Sigmoid colon (tissue), 7 donors: ENCODE data around the gene MRPL58. TPM values are rescaled to one million over a fixed set of nuclear protein-coding genes. Genes with fewer than 3 reads are reported as not detected.
A peak's percentile ranks its signal among the peaks of the same experiment; 100 is the strongest.
"Not testable (repeated sequence)": the region's sequence is repeated elsewhere in the genome, so short reads cannot be mapped to it uniquely, and the experiment has no call there.

ENCODE experiments used
- DNase-seq: peaks from one replicate; pipeline ENCODE4 v3.0.0-alpha.2; 2019
- H3K27ac ChIP-seq, 4 donors: fragments of 200-600 bp; sonication (generic); one replicate each; pipeline ENCODE4 v1.5.1; 2016 to 2019; ENCODE audit warnings: mild to moderate bottlenecking in 1 of 4
- H3K27me3 ChIP-seq, 3 donors: fragments of 200-600 bp; sonication (generic); one replicate each; pipeline ENCODE4 v1.5.1; 2019; ENCODE audit warnings: mild to moderate bottlenecking in 1 of 3
- H3K36me3 ChIP-seq, 4 donors: fragments of 200-600 bp; sonication (generic); one replicate each; pipeline ENCODE4 v1.5.1; 2016 to 2019
- H3K4me1 ChIP-seq, 4 donors: fragments of 200-600 bp; sonication (generic); one replicate each; pipeline ENCODE4 v1.5.1; 2017 to 2019
- H3K4me3 ChIP-seq, 4 donors: fragments of 200-600 bp; sonication (generic); one replicate each; pipeline ENCODE4 v1.5.1; 2017 to 2019; ENCODE audit warnings: mild to moderate bottlenecking in 2 of 4, moderate library complexity in 1 of 4
- H3K9me3 ChIP-seq, 4 donors: fragments of 200-600 bp in 3 of 4; sonication (generic) in 3 of 4; one replicate each; pipeline versions ENCODE4 v1.5.1 to v1.6.1; 2013 to 2019
- EP300 ChIP-seq, 4 donors: sonication (generic); formaldehyde crosslinking; IDR thresholded peaks; one replicate each; pipeline ENCODE4 v1.6.1; 2017; ENCODE audit warnings: antibody characterized with exemption in 4 of 4
- POLR2A ChIP-seq, 2 donors: fragments of 450-650 bp; IDR thresholded peaks; one replicate each; pipeline ENCODE4 v1.6.1; 2016; ENCODE audit warnings: antibody characterized with exemption in 2 of 2, mild to moderate bottlenecking in 2 of 2, moderate library complexity in 2 of 2
- POLR2AphosphoS5 ChIP-seq, 4 donors: sonication (generic); formaldehyde crosslinking; IDR thresholded peaks; one replicate each; pipeline ENCODE4 v1.6.1; 2017; ENCODE audit warnings: antibody characterized with exemption in 4 of 4
- WGBS, 2 donors: extraction: QIAGEN DNeasy Blood & Tissue Kit; methylation state at CpG; one replicate each; pipeline ENCODE4 v1.1.7; 2013; 5-methylcytosine and 5-hydroxymethylcytosine counted together
- intact Hi-C: fragments of 100-400 bp; cut with DNase I; formaldehyde crosslinking; loops from one replicate; pipeline ENCODE4 v1.15.1; 2023
- polyA plus RNA-seq, 3 donors: library from polyadenylated mRNA; stranded (reverse); fragments of 200-250 nt; gene quantifications; one replicate each; pipeline ENCODE4 v1.2.3, GENCODE V29; 2013
- total RNA-seq, 4 donors: library from RNA; depleted of rRNA; stranded (reverse); fragments of >200 nt; gene quantifications; one replicate each; pipeline ENCODE4 v1.1.0, GENCODE V29; 2016
- TF ChIP-seq, protein P1 (sequence below), 4 experiments: fragments of 450-650 bp in 3 of 4; fragments of 200-600 bp in 1 of 4; IDR thresholded peaks; one replicate each; pipeline ENCODE4 v1.5.1; 2016 to 2019; ENCODE audit warnings: antibody characterized with exemption in 4 of 4, mild to moderate bottlenecking in 3 of 4, moderate library complexity in 2 of 4
- donor health status: healthy with polysubstance abuse.
- donor health status: Bipolar disorder and iron deficiency.
- donor health status: healthy.

MRPL58 gene
- total and polyA plus RNA-seq, 7 donors: 36.6 to 104 (median 56.9) TPM

DNA sequence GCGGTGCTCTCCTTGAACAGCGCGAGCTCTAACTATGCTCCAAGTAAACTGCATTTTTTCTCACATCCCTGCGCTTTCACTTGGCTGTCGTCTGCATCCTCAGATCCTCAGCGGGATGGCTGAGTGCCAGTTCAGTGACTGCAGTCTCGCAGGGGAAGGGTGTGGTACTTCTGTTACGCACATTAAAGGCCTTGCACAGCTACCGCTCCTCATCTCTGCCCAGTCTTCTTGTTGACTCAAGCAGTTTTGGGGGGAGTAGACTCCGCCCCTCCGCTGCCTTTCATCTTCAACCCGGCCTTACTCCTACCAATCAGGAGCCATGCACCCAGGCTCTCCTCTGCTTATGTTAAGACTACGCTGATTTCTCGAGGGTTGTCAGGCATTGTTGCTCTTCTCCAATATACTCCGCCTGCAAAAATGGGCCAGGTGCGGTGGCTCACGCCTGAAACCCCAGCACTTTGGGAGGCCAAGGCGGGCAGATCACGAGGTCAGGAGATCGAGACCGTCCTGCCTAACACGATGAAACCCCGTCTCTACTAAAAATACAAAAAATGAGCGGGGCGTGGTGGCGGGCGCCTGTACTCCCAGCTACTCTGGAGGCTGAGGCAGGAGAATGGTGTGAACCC lies 24.3 kb downstream of the MRPL58 start:
- peak overlapping the region; percentile 85 to 94 (median 94) for H3K27ac ChIP-seq
- no peaks in the 10 kb centered on the region for H3K9me3 ChIP-seq
- peak in 3 of 4 donors; percentile 50 to 75 (median 57) for TF ChIP-seq POLR2AphosphoS5 (IDR thresholded peaks at IDR 0.05)
- TF ChIP-seq, protein P1, sequence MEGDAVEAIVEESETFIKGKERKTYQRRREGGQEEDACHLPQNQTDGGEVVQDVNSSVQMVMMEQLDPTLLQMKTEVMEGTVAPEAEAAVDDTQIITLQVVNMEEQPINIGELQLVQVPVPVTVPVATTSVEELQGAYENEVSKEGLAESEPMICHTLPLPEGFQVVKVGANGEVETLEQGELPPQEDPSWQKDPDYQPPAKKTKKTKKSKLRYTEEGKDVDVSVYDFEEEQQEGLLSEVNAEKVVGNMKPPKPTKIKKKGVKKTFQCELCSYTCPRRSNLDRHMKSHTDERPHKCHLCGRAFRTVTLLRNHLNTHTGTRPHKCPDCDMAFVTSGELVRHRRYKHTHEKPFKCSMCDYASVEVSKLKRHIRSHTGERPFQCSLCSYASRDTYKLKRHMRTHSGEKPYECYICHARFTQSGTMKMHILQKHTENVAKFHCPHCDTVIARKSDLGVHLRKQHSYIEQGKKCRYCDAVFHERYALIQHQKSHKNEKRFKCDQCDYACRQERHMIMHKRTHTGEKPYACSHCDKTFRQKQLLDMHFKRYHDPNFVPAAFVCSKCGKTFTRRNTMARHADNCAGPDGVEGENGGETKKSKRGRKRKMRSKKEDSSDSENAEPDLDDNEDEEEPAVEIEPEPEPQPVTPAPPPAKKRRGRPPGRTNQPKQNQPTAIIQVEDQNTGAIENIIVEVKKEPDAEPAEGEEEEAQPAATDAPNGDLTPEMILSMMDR (IDR thresholded peaks at IDR 0.05): no peak
- DNase-seq: peak; percentile 96
- peaks cover 0 to 45% (median 36%) of the 10 kb centered on the region in 4 donors for H3K4me1 ChIP-seq
- 20 to 61% methylated on average over 27 of the region's 27 CpGs for WGBS, 2 donors
- intact Hi-C loops: no loop called here
- peak overlapping the region in 1 of 4 donors; percentile 18 for H3K4me3 ChIP-seq
- no peaks in the 10 kb centered on the region for H3K27me3 ChIP-seq
- peaks cover 5 to 39% (median 35%) of the 10 kb centered on the region in 4 donors for H3K36me3 ChIP-seq

DNA sequence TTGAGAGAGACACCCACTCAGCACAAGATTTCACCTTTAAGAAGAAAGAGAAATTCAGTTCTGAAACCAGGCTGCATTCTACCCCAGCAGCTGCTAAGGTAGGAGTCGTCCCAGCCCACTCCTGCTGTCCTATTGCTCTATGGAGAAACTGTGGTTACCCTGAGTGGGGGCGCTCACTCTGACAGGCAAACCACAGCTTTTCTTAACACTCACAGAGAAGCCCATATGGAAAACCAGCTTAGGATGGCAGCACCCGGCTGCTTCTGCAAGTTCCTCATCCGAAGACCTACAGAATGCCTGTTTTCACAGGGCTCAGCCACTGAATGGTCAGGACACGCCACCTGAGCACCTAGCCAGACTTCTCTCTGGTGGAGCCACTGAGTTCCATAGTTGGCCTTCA lies 26.8 kb downstream of the MRPL58 start:
- Histone ChIP-seq H3K36me3 (peaks cover 11 to 46% (median 41%) of the 10 kb centered on the region in 4 donors), H3K27ac (no peak overlapping the region), H3K27me3 (no peaks in the 10 kb centered on the region), H3K4me3 (no peak overlapping the region), H3K9me3 (no peaks in the 10 kb centered on the region), H3K4me1 (peaks cover 0 to 22% (median 18%) of the 10 kb centered on the region in 4 donors)
- intact Hi-C loops: no loop called here
- DNase-seq: no peak
- TF ChIP-seq POLR2A (IDR thresholded peaks at IDR 0.05) (no peak), EP300 (IDR thresholded peaks at IDR 0.05) (no peak)
- 82 to 91% methylated on average over 5 of the region's 5 CpGs for WGBS, 2 donors

DNA sequence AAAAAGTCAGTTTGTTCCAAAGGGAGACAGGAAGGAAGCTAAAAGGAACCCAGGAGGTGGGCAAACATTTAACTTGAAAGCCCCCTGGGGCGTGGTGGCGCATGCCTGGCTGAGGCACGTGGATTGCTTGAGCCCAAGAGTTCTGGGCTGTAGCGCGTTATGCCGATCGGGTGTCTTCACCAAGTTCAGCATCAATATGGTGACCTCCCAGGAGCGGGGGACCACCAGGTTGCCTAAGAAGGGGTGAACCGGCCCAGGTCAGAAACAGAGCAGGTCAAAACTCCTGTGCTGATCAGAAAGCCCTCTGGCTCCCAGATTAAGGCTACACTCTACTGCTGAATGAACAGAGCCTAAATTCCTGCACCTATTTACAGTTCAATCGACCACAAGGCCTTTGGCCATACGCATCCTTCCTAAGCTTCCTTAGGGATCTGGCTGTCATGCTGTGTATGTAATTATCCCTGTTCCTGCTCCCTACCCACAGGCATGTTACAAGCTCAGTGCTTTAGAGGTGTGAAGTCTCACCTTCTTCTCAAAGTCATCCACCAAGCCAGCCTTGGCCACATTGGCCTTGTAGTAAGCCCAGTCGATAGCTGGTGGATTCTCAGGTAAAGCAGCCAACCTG lies 29.3 kb downstream of the MRPL58 start:
- TF ChIP-seq EP300 (IDR thresholded peaks at IDR 0.05): no peak
- TF ChIP-seq POLR2A (IDR thresholded peaks at IDR 0.05): no peak
- TF ChIP-seq, protein P1 (IDR thresholded peaks at IDR 0.05): no peak
- no peak for TF ChIP-seq POLR2AphosphoS5 (IDR thresholded peaks at IDR 0.05)
- intact Hi-C loops: no loop called here
- Histone ChIP-seq H3K27me3 (no peaks in the 10 kb centered on the region), H3K4me1 (peaks cover 0 to 20% (median 9%) of the 10 kb centered on the region in 4 donors), H3K4me3 (no peak overlapping the region), H3K36me3 (peaks cover 11 to 46% (median 41%) of the 10 kb centered on the region in 4 donors), H3K27ac (no peak overlapping the region), H3K9me3 (no peaks in the 10 kb centered on the region)
- 84 to 89% methylated on average over 12 of the region's 12 CpGs for WGBS, 2 donors
- no peak for DNase-seq

DNA sequence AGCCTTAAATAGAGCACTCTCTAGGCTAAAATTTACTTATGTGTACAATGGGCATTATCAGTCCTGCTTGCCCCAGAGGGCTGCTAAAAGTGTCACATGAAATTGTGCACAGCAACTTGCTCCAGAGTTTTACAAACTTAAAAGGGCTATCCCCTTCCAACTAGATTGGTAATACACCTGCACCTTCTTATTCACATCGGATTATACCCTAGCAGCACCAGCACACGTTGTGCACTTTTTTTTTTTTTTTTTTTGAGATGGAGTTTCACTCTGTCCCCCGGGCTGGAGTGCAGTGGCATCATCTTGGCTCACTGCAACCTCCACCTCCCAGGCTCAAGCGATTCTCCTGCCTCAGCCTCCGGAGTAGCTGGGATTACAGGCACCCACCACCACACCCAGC lies 31.3 kb downstream of the MRPL58 start:
- Histone ChIP-seq H3K36me3 (peaks cover 11 to 37% (median 34%) of the 10 kb centered on the region in 4 donors), H3K4me1 (peaks cover 0 to 29% (median 22%) of the 10 kb centered on the region in 4 donors)
- H3K27me3 ChIP-seq, H3K4me3 ChIP-seq, H3K9me3 ChIP-seq, DNase-seq, intact Hi-C loops, H3K27ac ChIP-seq: not testable (repeated sequence)
- WGBS, 2 donors: 70 to 76% methylated on average over 5 of the region's 5 CpGs

DNA sequence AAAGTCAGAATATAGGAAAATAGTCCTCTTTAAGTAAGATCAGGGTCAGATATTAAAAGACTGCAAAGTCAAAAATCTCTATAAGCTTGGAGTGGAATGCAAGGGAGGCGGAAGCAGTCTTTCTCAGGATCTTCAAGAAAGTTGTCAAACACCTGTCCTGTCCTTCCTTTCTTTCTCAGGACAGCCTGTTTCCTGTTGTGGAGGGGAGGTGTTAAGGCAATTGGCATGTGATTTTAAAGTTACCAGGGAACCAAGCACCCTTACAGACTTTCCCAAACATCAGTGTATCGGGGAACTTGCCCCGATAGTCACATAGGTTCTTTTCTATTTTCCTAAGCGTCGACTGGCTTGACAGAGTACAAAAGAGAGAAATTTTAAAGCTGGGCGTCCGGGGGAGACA lies 32.2 kb downstream of the MRPL58 start:
- 84 to 92% methylated on average over 7 of the region's 7 CpGs for WGBS, 2 donors
- H3K4me3 ChIP-seq: no peak overlapping the region
- intact Hi-C loops: loop anchor here (5.0 kb wide), 2 partner anchors 57 to 138 kb away; partner anchors contain the start of genes CDR2L and SUMO2

DNA sequence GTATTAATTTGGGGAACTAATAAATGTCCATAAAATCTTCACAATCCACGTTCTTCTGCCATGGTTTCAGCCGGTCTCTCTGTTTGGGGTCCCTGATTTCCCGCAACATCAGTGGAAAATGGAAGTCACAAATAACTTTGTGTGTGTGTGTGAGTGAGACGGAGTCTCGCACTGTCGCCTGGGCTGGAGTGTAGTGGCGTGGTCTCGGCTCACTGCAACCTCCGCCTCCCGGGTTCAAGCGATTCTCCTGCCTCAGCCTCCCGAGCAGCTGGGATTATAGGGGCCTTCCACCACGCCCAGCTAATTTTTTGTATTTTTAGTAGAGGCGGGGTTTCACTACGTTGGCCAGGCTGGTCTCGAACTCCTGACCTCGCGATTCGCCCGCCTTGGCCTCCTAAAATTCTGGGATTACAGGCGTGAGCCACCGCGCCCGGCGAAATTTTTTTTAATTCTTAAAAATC lies 33.5 kb downstream of the MRPL58 start:
- not testable (repeated sequence) for H3K9me3 ChIP-seq, DNase-seq, H3K27me3 ChIP-seq
- Histone ChIP-seq H3K27ac (peak overlapping the region; percentile 96 to 100 (median 98)), H3K4me3 (peak overlapping the region; percentile 78 to 99 (median 92)), H3K4me1 (peaks cover 0 to 35% (median 28%) of the 10 kb centered on the region in 4 donors), H3K36me3 (peaks cover 11 to 29% (median 13%) of the 10 kb centered on the region in 4 donors)
- intact Hi-C loops: loop anchor here (5.0 kb wide), 2 partner anchors 59 to 136 kb away; partner anchors contain the start of genes CDR2L and SUMO2
- WGBS, 2 donors: 20 to 25% methylated on average over 25 of the region's 25 CpGs

More for the DNA sequence above, 32.2 kb downstream of the MRPL58 start:
- no peak overlapping the region for H3K27ac ChIP-seq
- TF ChIP-seq POLR2A (IDR thresholded peaks at IDR 0.05): no peak
- TF ChIP-seq EP300 (IDR thresholded peaks at IDR 0.05): no peak
- no peak for TF ChIP-seq POLR2AphosphoS5 (IDR thresholded peaks at IDR 0.05)
- TF ChIP-seq, protein P1 (IDR thresholded peaks at IDR 0.05): no peak
- peak; percentile 6 for DNase-seq
- H3K4me1 ChIP-seq: peaks cover 0 to 35% (median 28%) of the 10 kb centered on the region in 4 donors
- no peaks in the 10 kb centered on the region for H3K9me3 ChIP-seq
- H3K27me3 ChIP-seq: no peaks in the 10 kb centered on the region
- H3K36me3 ChIP-seq: peaks cover 11 to 29% (median 26%) of the 10 kb centered on the region in 4 donors
